H54 (cell line): ENCODE results near the gene UBE2H.
"Not testable (repeated sequence)": the region's sequence is repeated elsewhere in the genome, so short reads cannot be mapped to it uniquely, and the experiment has no call there.

Source experiments
- DNase-seq: peaks from one replicate; pipeline ENCODE4 v3.0.0; 2011; ENCODE audit warnings: low spot score, mixed read lengths; ENCODE audit not compliant: insufficient read length
- FAIRE-seq: peaks from 3 replicates; lab custom pipeline; 2011; peaks lifted over from hg19 to GRCh38; lab: Jason Lieb, UNC
- POLR2A ChIP-seq: IDR thresholded peaks from 2 replicates; pipeline ENCODE4 v1.6.1; 2011; ENCODE audit warnings: low read depth, mild to moderate bottlenecking, low read length

The UBE2H gene

GRCh38 chr7:129909669-129910068, 43.1 kb downstream of the UBE2H start:
- FAIRE-seq (no peak), DNase-seq (no peak)
- TF ChIP-seq POLR2A = no peak

- DNase-seq (no peak), FAIRE-seq (no peak)
- TF ChIP-seq POLR2A = no peak
Measured at GRCh38 chr7:129908181-129908580, 44.6 kb downstream of the UBE2H start.

DNA sequence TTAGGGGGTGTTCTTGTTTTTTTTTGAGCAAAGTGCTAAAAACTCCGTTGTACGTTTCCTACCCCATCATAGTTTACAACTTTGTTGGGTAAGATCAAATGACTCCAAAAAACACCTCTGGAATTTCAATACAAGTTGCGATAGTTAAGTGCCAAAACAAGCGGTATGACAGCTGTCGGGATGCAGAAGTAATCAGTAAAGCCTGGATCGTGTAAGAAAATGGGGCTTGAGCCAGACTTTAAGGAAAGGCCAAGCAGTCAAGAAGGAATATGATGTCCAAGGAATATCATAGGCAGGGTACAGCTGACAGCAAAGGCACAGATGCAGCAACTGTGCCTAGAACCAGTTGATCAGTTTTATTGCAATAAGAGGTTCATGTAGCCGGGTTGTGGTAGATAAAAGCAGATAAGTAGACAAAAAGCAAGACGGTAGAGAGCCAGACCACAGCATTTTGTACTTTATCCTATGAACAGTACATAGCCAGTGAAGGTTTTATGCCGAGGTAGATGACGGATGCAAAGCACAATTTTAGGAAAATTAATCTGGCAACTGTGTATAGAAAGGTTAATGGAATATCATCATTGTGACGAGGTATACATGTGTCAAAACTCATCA, 45.5 kb downstream of the UBE2H start:
- FAIRE-seq = no peak
- TF ChIP-seq POLR2A = no peak

DNA sequence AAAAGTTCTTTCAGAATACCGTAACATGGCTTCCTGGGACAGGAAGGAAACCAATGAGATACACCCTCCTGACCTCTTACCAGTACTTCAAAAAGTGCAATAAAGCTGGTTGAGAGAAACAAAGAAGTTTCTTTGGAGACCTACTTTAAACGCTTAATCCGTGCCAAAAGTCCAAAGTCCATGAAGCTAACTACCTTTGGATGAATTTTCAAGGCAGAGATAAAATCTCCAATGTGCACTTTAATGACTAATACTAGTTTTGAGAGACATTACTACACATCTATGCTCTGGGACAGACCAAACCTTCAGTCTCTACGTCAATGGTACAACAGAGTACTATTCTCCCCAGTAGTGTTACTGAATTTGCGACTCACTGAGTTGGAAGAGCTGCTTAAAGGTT, 46.1 kb downstream of the UBE2H start:
- DNase-seq (no peak), FAIRE-seq (no peak)
- no peak for TF ChIP-seq POLR2A

More for the DNA sequence above, 45.5 kb downstream of the UBE2H start:
- no peak for DNase-seq

GRCh38 chr7:129903935-129904334, 48.8 kb downstream of the UBE2H start:
- TF ChIP-seq POLR2A = no peak
- FAIRE-seq = no peak
- no peak for DNase-seq

DNA sequence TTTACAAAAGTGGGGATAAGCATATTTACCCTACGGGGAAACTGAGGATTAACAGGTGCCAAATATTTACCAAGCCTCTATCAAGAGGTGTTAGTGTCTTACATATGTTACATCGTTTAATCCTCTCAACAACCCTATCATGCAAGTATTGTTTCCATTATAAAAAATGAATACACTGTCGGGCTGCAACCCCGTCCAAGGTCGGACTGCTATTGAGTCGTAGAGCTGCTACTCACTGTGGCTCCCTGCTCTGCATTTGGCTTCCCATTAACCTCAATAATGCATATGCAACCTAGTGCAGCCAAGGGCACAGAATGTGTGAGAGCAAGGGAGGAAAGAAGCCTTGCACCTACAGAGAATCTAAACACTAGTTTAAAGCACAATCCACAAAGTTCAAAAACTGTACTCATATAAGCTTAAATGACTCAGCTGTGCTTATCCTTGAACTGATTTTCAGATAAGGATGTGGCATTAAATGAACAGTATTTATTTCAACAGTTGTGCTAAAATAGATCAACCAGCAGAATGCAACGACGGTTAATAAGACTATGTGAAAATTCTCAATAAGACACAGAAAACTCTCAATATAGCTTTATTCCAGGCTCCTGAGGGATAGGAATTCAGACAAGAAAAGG, 49.9 kb downstream of the UBE2H start:
- no peak for TF ChIP-seq POLR2A
- DNase-seq = no peak
- FAIRE-seq = no peak

GRCh38 chr7:129898502-129899160, 54.1 kb downstream of the UBE2H start:
- DNase-seq (no peak), FAIRE-seq (no peak)
- TF ChIP-seq POLR2A = no peak

GRCh38 chr7:129898007-129898406, 54.8 kb downstream of the UBE2H start:
- DNase-seq = no peak
- no peak for FAIRE-seq
- no peak for TF ChIP-seq POLR2A

DNA sequence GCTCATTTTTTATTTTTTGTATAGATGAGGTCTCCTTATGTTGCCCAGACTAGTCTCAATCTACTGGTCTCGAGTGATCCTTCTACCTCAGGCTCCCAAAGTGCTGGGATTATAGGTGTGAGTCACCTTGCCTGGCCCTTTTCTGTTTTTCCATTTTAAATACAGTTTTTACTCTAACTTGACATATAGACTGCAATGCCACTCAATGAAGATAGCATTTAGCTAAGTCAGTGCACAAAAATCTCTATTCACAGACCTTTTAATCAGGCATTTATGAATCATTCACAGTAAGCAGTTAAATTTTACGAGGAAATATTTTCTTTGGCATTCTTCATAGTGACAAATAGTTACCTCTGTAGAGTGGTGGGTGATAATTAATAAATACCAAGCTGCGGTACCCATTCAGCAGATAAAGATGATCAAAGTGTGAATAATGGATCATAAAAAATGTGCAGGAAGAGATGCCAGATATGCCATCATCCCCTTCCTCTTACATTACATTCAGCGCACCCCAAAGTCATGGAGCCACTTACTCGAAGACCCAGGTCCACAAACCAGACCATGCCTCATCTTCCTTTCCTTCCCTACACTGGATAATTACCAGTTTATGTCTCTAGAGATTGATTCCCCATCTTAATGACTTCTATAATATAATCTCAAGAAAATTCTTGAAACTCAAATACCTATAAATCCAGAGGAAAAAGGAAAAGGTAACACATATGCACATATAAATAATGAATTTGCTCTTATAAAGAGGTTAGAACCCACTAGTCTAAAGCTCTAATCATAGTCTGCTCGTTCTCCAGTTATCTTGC, 56.0 kb downstream of the UBE2H start:
- TF ChIP-seq POLR2A = no peak
- DNase-seq = peak; percentile 9

GRCh38 chr7:129894184-129894583, 58.6 kb downstream of the UBE2H start:
- DNase-seq, FAIRE-seq: not testable (repeated sequence)

More for the DNA sequence above, 56.0 kb downstream of the UBE2H start:
- peak; percentile 36 for FAIRE-seq

DNA sequence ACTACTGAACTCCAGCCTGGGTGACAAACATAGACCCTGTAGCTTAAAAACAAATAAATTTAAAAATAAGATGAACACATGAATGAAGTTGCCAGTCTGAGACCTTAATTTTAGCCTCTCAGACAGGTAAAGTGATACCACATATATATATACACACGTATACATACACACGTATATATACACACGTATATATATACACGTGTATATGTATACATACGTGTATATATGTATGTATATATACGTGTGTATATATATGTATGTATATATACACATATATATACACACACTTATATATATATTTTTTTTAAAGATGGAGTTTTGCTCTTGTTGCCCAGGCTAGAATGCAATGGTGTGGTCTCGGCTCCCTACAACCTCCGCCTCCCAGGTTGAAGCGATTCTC, 62.7 kb downstream of the UBE2H start:
- TF ChIP-seq POLR2A = no peak
- FAIRE-seq (no peak), DNase-seq (no peak)

GRCh38 chr7:129889133-129889844, 63.5 kb downstream of the UBE2H start:
- TF ChIP-seq POLR2A = no peak
- DNase-seq = no peak

DNA sequence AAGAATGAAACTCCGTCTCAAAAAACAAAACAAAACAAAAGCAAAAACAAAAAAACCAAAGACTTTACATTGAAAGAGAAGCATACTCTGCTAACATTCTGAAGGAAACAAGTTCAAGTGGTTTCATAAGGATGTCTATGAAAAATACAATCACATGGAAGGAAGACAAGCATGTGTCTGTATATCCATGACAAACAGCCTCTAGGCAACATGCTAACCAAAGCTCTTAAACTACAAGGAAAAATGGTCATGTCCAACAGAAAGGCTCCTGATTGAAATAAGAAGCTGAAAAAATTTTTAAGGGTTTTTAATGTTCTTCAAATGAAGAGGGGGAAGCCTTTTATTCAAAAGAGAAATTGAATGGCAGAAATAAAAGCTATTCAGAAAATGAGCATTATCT, 64.9 kb downstream of the UBE2H start:
- FAIRE-seq (no peak), DNase-seq (no peak)
- TF ChIP-seq POLR2A = no peak

More at GRCh38 chr7:129889133-129889844, 63.5 kb downstream of the UBE2H start:
- no peak for FAIRE-seq
